GM12891 (cell line): Measurements from ENCODE around the gene CRIP1.

Experiments
- POLR2A ChIP-seq: IDR thresholded peaks from 2 replicates; pipeline ENCODE4 v1.6.1; 2011; ENCODE audit warnings: low read depth, low read length, control low read depth
- POLR2AphosphoS5 ChIP-seq: IDR thresholded peaks from 2 replicates; pipeline ENCODE4 v1.6.1; 2011; ENCODE audit warnings: low read depth, low read length, control low read depth
- TAF1 ChIP-seq: IDR thresholded peaks from 2 replicates; pipeline ENCODE4 v1.6.1; 2011; ENCODE audit warnings: low read depth, low read length, control low read depth

DNA sequence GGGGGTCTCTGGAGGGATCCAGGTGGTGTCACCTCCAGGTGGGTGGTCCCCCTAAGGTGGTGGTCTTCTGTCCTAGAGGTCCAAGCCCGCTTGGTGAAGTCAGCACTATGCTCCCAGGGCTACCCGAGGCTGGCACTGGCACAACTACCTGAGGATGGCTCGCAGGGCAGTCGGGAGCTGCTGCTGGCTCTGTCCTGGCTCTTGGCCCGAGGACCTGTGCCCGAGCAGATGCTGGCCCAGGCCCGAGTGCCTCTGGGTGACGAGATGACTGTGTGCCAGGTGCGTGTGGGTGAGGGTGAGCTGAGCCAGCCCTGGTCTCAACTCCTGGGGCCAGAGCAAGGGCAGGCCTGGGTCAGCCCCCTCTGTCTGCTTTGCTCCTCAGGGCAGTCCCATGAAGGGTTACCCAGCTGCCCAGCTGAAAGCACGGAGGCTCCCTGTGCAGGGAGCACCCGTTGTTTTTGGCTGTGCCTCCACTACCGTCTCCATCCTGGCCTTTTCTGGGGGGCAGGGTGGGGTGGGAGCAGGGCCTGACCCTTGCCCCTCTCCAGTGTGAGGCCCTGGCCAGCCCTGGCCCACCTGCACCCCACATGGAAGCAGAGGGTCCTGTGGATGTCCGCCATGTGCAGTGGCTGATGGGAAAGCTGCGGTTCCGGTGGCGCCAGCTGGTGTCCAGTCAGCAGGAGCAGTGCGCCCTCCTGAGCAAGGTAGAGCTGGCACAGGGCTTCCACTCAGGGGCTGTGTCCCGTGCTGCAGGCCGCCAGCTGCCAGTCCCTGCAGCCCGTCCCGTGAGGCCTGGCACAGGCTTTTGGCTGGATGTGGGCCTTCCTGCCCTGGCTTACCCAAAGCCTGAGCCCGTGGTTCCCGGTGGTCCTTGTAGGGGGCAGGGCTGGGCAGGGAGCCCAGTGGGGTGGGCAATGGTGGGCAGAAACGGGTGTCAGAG is 5.6 kb downstream of the CRIP1 start:
- TF ChIP-seq POLR2A (no peak), TAF1 (no peak), POLR2AphosphoS5 (no peak)
